ENCODE results near the gene CEP290.

DNA sequence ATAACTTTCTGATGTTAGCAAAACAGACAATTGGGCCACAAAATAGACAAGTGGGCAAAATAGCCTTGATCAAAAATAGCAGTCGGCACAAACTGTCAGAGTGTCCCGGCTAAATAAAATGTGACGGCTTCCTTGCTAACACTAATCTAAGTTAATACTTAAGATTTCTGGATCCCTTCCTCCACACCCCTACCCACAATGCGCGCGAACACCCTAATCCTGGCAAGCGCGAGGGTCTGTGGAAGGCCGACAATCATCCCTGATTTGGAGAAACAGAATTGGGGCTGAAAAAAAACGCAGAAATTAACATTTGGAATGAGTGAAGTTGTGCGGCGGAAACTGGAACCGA is 489 bp downstream of the CEP290 start:
- TF ChIP-seq, protein P1, sequence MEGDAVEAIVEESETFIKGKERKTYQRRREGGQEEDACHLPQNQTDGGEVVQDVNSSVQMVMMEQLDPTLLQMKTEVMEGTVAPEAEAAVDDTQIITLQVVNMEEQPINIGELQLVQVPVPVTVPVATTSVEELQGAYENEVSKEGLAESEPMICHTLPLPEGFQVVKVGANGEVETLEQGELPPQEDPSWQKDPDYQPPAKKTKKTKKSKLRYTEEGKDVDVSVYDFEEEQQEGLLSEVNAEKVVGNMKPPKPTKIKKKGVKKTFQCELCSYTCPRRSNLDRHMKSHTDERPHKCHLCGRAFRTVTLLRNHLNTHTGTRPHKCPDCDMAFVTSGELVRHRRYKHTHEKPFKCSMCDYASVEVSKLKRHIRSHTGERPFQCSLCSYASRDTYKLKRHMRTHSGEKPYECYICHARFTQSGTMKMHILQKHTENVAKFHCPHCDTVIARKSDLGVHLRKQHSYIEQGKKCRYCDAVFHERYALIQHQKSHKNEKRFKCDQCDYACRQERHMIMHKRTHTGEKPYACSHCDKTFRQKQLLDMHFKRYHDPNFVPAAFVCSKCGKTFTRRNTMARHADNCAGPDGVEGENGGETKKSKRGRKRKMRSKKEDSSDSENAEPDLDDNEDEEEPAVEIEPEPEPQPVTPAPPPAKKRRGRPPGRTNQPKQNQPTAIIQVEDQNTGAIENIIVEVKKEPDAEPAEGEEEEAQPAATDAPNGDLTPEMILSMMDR (conservative IDR thresholded peaks at IDR 0.05; ENCODE audit: low read depth, low read length): no peak
- TF ChIP-seq EZH2 (IDR thresholded peaks at IDR 0.05; ENCODE audit: borderline replicate concordance, low read depth, low read length, poor library complexity, severe bottlenecking): no peak

Data from A673 (cell line).